ENCODE measurements around the gene C1QTNF4.
A peak's percentile ranks its signal among the peaks of the same experiment; 100 is the strongest.
"Not testable (repeated sequence)": the region's sequence is repeated elsewhere in the genome, so short reads cannot be mapped to it uniquely, and the experiment has no call there.

C1QTNF4 gene

DNA sequence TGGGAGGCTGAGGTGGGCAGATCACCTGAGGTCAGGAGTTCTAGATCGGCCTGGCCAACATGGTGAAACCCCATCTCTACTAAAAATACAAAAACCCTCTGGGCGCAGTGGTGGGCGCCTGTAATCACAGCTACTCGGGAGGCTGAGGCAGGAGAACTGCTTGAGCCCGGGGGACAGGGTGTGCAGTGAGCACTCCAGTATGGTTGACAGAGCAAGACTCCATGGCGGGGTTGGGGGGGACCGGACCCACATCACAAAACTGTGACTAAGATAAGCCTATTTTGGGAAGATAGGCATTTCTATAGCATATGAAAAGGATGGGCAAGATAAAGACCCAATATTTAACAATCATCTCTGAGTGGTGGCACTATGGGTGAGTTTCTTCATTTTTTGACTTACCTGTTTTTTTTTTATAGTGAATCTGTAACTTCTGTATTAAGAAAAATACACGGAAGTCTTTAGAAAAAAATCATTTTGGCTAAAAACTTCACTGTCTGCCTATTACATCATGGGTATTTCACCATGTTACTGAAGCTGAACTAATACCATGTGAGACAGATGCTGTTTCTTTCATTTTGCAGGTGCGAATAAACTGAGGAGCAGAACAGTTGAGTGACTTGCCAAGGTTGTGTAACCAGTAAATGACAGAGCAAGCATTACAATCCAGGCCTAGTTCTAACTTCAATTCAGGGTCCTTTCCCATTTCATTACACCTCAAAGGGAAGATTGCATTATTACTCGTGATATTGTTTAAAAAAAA, 43.7 kb downstream of the C1QTNF4 start:
- no peaks in the 10 kb centered on the region for H3K9me3 Mint-ChIP-seq
- intact Hi-C loops (cut with micrococcal nuclease), result loop anchor here (5.0 to 10.0 kb wide), 2 partner anchors 33 to 64 kb away; no protein-coding TSS in a partner anchor
- peaks cover 56% of the 10 kb centered on the region for H3K36me3 Mint-ChIP-seq (ENCODE audit: low read depth)
- H3K27ac Mint-ChIP-seq, result no peak overlapping the region
- peak overlapping the region; percentile 13 for H3K4me3 Mint-ChIP-seq
- H3K4me1 Mint-ChIP-seq (ENCODE audit: low read depth), result peaks cover 56% of the 10 kb centered on the region
- no peaks in the 10 kb centered on the region for H3K27me3 Mint-ChIP-seq

- H3K27me3 Mint-ChIP-seq; H3K27ac Mint-ChIP-seq; H3K9me3 Mint-ChIP-seq; intact Hi-C loops (cut with micrococcal nuclease); H3K4me3 Mint-ChIP-seq: not testable (repeated sequence)
- H3K36me3 Mint-ChIP-seq (ENCODE audit: low read depth), result peaks cover 55% of the 10 kb centered on the region
- peaks cover 60% of the 10 kb centered on the region for H3K4me1 Mint-ChIP-seq (ENCODE audit: low read depth)
These were observed 47.9 kb downstream of the C1QTNF4 start for GRCh38 chr11:47546274-47546673.

GRCh38 chr11:47545298-47545697, 48.9 kb downstream of the C1QTNF4 start:
- Mint-ChIP-seq H3K4me1 (ENCODE audit: low read depth) (peaks cover 63% of the 10 kb centered on the region), H3K9me3 (no peaks in the 10 kb centered on the region), H3K4me3 (no peak overlapping the region), H3K36me3 (ENCODE audit: low read depth) (peaks cover 56% of the 10 kb centered on the region), H3K27me3 (no peaks in the 10 kb centered on the region), H3K27ac (no peak overlapping the region)
- intact Hi-C loops (cut with micrococcal nuclease), result no loop called here

- no peak overlapping the region for H3K4me3 Mint-ChIP-seq
- H3K9me3 Mint-ChIP-seq, result no peaks in the 10 kb centered on the region
- intact Hi-C loops (cut with micrococcal nuclease), result no loop called here
- H3K27ac Mint-ChIP-seq, result peak overlapping the region; percentile 74
- H3K27me3 Mint-ChIP-seq, result no peaks in the 10 kb centered on the region
- H3K4me1 Mint-ChIP-seq (ENCODE audit: low read depth), result peaks cover 60% of the 10 kb centered on the region
- H3K36me3 Mint-ChIP-seq (ENCODE audit: low read depth), result peaks cover 49% of the 10 kb centered on the region
These were observed 53.1 kb downstream of the C1QTNF4 start for GRCh38 chr11:47541070-47541469.

DNA sequence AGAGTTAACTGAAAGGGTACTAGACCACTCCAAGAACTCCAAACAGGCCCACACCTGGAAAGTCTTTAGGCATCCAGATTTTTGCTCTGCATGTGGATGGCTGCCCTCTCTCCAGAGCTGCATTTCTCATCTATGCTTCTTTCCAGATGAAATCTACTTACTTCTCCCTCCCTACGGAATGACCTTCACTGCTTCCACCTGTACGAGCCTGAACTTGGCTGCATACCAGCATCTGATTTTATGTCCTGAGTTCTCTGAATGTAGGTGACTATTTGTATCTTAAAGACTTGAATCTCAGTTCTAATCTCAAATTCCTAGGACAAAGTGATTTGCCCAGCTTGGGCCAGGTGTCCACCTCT, 54.6 kb downstream of the C1QTNF4 start:
- intact Hi-C loops (cut with micrococcal nuclease), result no loop called here
- H3K4me1 Mint-ChIP-seq (ENCODE audit: low read depth), result peaks cover 67% of the 10 kb centered on the region
- H3K27me3 Mint-ChIP-seq, result no peaks in the 10 kb centered on the region
- peaks cover 58% of the 10 kb centered on the region for H3K36me3 Mint-ChIP-seq (ENCODE audit: low read depth)
- H3K4me3 Mint-ChIP-seq, result no peak overlapping the region
- peak overlapping the region; percentile 74 for H3K27ac Mint-ChIP-seq
- no peaks in the 10 kb centered on the region for H3K9me3 Mint-ChIP-seq
